ENCODE measurements around the gene UFSP1. TPM values are rescaled to one million over a fixed set of nuclear protein-coding genes. Genes with fewer than 3 reads are reported as not detected.
"Not testable (repeated sequence)": the region's sequence is repeated elsewhere in the genome, so short reads cannot be mapped to it uniquely, and the experiment has no call there.

The UFSP1 gene
- total and polyA plus RNA-seq, 7 donors, result 2.5 to 8.0 (median 5.4) TPM

GRCh38 chr7:100911484-100911883, 22.0 kb upstream of the UFSP1 start:
- H3K27me3 ChIP-seq (ENCODE audit: insufficient read depth in 3 of 3, low read length in 2 of 3), result no peaks in the 10 kb centered on the region
- WGBS, 3 donors, result 83 to 92% (median 91%) methylated on average over 3 of the region's 3 CpGs
- no peaks in the 10 kb centered on the region for H3K36me3 ChIP-seq (ENCODE audit: insufficient read depth in 1 of 2, low read depth in 1 of 2)
- intact Hi-C loops (cut with DNase I), result no loop called here
- TF ChIP-seq CTCF (IDR thresholded peaks at IDR 0.05), result no peak
- ATAC-seq (no peak), DNase-seq (no peak)
- no peaks in the 10 kb centered on the region for H3K9me3 ChIP-seq
- no peak overlapping the region for H3K4me3 ChIP-seq
- H3K27ac ChIP-seq, result no peak overlapping the region
- H3K4me1 ChIP-seq, result no peaks in the 10 kb centered on the region

GRCh38 chr7:100910443-100910842, 20.9 kb upstream of the UFSP1 start:
- H3K27me3 ChIP-seq (ENCODE audit: insufficient read depth in 3 of 3, low read length in 2 of 3); H3K4me3 ChIP-seq; H3K27ac ChIP-seq; DNase-seq; ATAC-seq; H3K9me3 ChIP-seq; H3K4me1 ChIP-seq; H3K36me3 ChIP-seq (ENCODE audit: insufficient read depth in 1 of 2, low read depth in 1 of 2); intact Hi-C loops (cut with DNase I): not testable (repeated sequence)
- 70 to 80% (median 71%) methylated on average over 6 to 7 of the region's 7 CpGs for WGBS, 3 donors

- Histone ChIP-seq H3K27ac (no peak overlapping the region), H3K4me1 (no peaks in the 10 kb centered on the region), H3K9me3 (no peaks in the 10 kb centered on the region), H3K27me3 (ENCODE audit: insufficient read depth in 3 of 3, low read length in 2 of 3) (no peaks in the 10 kb centered on the region), H3K36me3 (ENCODE audit: insufficient read depth in 1 of 2, low read depth in 1 of 2) (no peaks in the 10 kb centered on the region), H3K4me3 (no peak overlapping the region)
- ATAC-seq, result no peak
- intact Hi-C loops (cut with DNase I), result no loop called here
- DNase-seq, result no peak
- 86 to 95% (median 90%) methylated on average over 5 of the region's 5 CpGs for WGBS, 3 donors
- TF ChIP-seq CTCF (IDR thresholded peaks at IDR 0.05), result no peak
These were observed 19.0 kb upstream of the UFSP1 start for GRCh38 chr7:100908512-100908911.

- no peaks in the 10 kb centered on the region for H3K9me3 ChIP-seq
- intact Hi-C loops (cut with DNase I), result no loop called here
- ATAC-seq, result no peak
- WGBS, 3 donors, result 78 to 84% (median 81%) methylated on average over 7 of the region's 7 CpGs
- H3K36me3 ChIP-seq (ENCODE audit: insufficient read depth in 1 of 2, low read depth in 1 of 2), result no peaks in the 10 kb centered on the region
- no peaks in the 10 kb centered on the region for H3K27me3 ChIP-seq (ENCODE audit: insufficient read depth in 3 of 3, low read length in 2 of 3)
- no peak overlapping the region for H3K27ac ChIP-seq
- no peak overlapping the region for H3K4me3 ChIP-seq
- DNase-seq, result no peak
- no peak for TF ChIP-seq CTCF (IDR thresholded peaks at IDR 0.05)
- H3K4me1 ChIP-seq, result no peaks in the 10 kb centered on the region
These were observed 13.1 kb upstream of the UFSP1 start for GRCh38 chr7:100902638-100903037.

- DNase-seq (no peak), ATAC-seq (no peak)
- Histone ChIP-seq H3K9me3 (no peaks in the 10 kb centered on the region), H3K36me3 (ENCODE audit: insufficient read depth in 1 of 2, low read depth in 1 of 2) (no peaks in the 10 kb centered on the region), H3K27me3 (ENCODE audit: insufficient read depth in 3 of 3, low read length in 2 of 3) (no peaks in the 10 kb centered on the region), H3K4me1 (no peaks in the 10 kb centered on the region), H3K4me3 (no peak overlapping the region), H3K27ac (no peak overlapping the region)
- no peak for TF ChIP-seq CTCF (IDR thresholded peaks at IDR 0.05)
- 59 to 73% (median 64%) methylated on average over 5 of the region's 5 CpGs for WGBS, 3 donors
- intact Hi-C loops (cut with DNase I), result no loop called here
These were observed 12.4 kb upstream of the UFSP1 start for GRCh38 chr7:100901921-100902332.
